Activated T-cell treated with anti-CD3 and anti-CD28 coated beads for 1 hour (primary cell): ENCODE results near the gene KRT5.

ENCODE experiments used
- DNase-seq: peaks from one replicate; pipeline ENCODE4 v3.0.0-alpha.2; 2020; ENCODE audit warnings: low read depth

KRT5 gene

DNA sequence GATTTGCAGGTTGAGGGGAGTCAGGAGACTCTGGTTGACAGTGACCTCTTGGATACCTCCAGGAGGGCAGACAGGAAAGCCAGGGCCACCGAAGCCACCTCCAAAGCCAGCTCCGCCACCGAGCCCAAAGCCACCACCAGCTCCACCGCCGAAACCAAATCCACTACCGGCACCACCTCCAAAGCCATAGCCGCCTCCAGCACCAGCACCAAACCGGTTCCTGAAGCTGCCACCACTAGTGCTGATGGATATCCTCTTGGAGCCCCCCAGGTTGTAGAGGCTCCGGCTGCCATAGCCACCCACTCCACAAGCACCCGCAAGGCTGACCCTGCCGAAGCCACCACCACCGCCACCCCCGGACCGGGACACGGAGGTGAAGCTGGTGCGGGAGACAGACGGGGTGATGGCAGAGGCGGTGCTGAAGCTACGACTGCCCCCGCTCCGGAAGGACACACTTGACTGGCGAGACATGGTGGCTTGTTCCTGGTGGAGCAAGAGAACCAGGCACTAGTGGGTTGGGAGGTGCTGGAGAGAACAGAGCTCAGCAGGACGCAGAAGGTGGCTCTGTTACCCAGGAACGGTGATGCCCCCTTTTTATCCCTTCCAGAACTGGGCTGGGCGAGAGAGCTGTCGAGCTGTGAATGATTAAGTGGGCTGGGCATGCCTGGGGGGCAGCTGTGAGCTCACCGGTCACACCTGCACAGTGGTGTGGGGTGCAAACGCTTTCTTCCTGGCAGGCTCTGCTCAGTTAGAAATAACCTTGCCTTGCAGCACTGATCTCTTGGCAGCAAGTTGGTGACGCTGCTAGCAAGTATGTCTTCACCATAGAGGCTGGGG is at the start of gene KRT5:
Gene KRT5 (minus strand): TSS at position 569 of the 837 bp plus-strand sequence. CDS start 98 bp downstream, at position 471.
- no peak for DNase-seq

DNA sequence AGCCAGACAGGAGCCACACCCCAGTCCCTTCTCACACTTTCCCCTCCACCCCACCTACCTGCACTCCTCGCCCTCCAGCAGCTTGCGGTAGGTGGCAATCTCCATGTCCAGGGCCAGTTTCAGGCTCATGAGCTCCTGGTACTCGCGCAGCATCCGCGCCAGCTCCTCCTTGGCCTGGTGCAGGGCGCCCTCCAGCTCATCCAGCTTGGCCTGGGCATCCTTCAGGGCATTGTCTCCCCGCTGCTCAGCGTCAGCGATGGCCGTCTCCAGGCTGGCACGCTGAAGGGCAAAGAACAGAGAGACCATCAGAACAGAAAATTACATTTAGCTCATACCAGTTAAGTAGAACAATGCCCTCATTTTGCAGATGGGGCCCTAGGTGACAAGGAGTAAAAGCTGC is 47.9 kb upstream of the KRT5 start:
- DNase-seq: no peak

DNA sequence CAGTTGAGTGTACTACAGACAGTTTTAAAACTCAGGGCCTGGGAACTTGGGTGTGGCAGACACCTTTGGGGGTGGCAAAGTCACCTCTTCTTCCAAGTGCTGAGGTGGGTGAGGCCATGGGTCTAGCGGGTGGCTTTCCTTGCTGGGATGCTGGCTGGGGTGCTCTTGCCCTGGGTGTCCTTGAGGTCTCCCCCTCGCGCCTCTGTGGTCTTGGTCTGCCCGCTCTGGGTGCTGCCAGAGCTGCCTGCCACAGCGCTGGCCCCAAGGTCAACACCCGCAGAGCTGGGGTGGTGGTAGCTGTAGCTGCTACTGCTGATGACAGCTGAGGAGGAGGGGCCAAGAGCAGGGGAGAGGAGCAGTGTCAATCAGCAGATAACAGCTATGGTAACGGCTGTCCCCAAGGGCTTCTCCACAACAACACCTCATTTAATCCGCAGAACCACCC is 46.7 kb upstream of the KRT5 start:
- DNase-seq: no peak

DNA sequence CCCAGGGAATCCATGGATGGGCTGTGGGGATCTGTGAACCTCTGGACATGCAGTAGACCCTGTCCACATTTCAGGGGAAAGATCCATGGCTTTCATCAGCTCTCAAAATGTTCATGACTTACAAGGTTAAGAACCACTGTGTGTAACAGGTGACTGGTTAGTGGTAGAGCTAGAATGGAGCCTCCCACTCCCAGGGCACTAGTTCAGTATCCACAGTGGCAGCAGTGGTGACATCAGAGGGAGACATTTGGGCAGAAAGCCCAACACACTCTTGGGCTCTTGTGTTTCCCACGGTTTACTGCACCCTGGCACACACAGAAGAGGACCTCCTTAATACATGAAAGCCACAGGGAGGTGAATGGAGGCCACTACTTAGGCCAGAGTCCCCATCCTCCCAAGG is 44.4 kb upstream of the KRT5 start:
- no peak for DNase-seq

DNA sequence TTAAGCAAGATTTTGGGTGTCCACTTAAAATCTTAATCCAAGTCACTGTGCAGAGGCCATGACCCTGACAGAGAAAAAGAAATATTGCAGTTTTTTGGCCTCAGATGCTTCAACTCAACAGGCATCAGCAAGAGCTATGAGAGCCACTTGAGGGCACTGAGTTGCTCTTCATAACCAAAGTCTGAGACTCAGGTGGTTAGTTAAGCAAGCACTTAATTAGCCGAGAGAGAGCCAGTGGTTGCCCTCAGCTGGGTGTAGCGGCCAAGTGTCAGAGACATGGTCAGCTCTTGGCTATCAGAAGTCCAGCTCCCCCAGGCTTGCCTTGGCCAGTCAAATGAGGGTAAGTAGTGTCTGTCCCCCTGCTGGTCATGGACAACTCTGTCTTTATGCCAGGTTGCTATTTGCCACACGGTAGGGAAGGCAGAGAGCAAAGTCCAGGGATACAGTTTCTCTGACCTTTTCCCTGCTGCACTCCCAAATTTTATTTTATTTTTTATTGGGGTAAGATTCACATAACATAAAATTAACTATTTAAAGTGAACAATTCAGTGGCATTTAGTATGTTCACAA is 41.8 kb upstream of the KRT5 start:
- no peak for DNase-seq

DNA sequence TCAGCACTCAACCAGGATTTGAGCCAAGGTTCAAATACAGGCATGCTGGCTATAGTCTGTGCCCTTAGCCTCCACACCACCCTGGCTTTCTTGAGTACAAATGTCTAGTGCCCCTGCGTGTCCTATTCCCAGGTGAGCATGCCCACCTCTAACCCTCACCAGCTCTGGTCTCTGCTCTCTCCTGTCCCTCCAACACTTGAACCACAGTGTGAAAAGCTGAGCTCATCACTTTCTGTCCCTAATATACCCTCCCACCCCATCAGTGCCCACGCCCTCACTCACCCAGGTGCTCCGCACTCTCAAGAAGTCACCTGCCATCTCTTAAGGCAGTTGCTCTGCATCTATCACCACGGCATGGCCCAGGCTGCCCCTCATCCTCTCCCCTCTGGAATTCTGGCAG is 39.8 kb upstream of the KRT5 start:
- no peak for DNase-seq

DNA sequence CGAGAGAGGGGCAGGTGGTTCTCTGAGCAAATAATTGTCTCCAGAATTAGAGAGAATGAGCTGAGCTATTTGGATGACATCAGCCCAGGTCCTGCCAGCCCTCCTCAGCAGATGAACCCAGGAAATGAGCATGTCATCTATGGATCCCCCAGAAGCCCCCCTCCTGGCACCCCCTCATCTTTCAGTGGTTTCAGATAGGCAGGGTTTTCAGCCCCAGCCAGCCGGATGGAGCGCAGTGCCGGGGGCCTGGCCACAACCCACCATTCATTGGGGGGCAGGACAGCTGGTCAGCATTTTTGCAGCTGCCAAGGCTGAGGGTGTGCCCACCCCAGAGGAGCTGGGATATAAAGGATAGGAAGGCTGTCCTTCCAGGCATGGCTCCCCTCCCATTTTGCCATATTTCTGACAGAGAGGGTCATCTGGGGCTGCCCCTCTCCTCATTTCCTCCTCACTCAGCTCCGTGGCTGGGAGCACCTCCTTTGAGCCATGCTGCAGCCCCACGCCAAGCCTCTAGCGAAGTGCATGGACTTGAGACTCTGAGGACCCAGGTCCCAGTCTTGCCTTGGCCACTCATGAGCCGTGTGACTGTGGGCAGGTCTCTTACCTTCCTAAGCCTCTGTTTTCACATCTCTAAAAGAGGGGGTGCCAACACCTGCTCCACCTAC is 38.7 kb upstream of the KRT5 start:
- no peak for DNase-seq

DNA sequence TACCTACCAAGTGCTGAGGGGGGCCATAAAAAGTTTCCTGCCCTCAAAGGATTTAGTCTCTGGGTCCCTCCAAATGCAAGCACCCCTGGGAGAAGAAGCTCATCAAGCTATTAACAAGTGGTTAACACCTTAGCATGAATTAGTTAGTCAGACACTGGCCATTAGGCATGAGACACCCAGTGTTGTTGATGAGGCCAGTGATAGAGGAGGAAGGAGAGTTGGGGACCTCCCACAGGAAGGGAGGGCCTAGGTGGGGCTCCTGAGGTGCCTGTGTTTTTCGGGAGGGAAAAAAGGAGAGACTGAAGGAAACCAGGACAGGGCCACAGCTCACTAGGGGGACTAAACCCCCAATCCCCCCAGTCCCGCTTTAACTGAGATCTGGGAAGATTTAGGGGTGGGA is 37.3 kb upstream of the KRT5 start:
- DNase-seq: no peak

DNA sequence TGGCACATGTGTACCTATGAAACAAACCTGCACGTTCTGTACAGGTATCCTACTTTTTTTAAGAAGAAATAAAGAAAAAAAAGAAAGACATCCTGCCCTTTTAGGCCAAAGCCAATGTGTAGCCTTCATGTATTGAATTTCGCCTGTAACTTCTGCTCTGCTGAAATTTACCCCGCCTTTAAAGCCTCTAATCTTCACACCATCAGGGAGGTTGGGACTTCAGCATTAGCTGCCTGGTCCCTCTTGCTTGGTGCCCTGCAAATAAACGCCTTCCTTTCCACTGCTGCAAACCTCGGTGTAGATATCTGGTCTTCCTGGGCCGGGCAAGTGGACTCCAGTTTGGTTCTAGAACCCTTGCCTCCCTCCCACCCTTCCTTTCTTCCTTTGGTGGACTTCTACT is 35.4 kb upstream of the KRT5 start:
- no peak for DNase-seq

DNA sequence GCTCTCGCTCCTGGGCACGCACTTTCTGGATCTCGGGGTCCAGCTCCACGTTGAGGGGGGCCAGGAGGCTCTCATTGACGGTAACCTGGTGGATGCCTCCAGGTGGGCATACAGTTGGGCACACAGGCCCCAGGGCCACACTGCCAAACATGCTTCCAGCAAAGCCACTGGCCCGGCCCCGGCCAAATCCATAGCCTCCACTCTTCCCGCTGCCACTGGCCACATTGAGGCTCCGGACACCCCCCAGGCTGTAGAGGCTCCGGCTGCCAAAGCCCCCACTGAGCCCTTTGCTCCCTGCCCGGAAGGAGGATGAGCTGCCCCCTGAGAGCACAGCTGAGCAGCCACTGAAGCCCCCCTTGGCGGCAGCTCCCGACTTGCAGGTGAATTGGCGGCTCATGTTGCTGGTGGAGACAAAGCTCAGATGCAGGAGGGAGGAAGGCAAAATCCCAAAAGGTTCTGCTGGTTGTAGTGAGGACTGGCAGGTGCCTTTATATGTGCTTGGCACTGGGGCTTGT is 32.5 kb upstream of the KRT5 start, which contains the start of gene KRT71:
Gene KRT71 (minus strand): TSS at position 465 of the 515 bp plus-strand sequence. CDS start 68 bp downstream, at position 397.
- no peak for DNase-seq

DNA sequence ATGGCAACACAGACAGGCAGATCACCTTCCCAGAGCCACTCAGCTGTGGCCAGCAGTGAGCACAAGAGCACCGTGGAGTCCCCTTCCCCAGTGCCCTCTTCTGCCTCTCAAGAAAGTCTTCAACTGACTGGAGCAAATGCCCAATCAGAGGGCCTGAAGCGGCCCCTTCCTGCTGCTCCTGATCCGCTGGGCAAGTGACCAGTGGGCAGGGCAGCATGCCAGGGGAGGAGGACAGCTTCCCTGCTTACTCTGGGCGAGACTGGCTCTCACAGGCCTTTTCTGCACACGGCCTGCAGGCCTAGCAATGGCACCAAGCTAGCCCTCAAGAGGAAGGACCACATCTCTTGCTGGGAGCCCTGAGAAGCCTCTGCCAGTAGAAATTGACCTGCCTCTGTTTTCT is 31.9 kb upstream of the KRT5 start:
- DNase-seq: no peak

DNA sequence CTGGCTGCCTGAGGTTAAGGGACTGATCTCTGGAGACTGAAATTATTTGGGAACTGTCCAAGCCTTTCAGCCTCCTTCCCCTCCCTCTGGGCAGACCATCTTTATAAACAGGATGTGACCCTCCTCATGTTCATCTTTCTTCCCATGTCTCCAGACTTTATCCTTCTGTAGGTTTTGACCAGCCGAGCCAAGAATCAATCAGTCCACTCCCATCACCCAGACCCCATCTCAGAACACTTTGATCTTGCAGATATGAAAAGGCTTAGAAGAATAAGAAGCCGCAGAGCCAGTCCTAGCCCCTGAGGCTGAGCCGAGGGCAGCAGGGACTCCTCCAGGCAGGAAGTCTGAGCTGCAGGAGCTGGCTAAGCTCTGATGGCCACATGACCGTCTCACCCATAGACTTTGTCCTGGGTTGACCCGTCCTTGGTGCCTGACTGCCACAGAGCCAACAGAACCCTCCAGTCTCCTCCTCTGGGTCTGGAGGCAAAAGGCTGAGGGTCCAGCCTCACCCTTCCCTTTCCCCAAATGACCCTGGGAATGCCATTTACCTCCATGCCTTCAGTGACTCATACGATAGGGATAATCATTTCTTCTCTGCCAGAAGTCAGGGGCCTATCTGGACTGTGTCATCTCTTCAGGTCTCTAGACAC is 31.1 kb upstream of the KRT5 start:
- DNase-seq: no peak

DNA sequence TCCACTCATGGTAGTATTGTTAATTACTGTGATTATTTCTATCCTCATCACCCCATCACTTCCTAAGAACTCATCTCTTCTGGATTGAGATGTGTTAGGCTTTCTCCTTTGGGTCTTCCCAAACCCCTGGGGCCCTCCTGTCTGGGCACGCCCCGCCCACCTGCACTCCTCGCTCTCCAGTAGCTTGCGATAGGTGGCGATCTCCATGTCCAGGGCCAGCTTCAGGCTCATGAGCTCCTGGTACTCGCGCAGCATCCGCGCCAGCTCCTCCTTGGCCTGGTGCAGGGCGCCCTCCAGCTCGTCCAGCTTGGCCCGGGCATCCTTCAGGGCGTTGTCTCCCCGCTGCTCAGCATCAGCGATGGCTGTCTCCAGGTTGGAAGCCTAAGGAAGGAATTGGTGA is 25.9 kb upstream of the KRT5 start:
- DNase-seq: no peak

DNA sequence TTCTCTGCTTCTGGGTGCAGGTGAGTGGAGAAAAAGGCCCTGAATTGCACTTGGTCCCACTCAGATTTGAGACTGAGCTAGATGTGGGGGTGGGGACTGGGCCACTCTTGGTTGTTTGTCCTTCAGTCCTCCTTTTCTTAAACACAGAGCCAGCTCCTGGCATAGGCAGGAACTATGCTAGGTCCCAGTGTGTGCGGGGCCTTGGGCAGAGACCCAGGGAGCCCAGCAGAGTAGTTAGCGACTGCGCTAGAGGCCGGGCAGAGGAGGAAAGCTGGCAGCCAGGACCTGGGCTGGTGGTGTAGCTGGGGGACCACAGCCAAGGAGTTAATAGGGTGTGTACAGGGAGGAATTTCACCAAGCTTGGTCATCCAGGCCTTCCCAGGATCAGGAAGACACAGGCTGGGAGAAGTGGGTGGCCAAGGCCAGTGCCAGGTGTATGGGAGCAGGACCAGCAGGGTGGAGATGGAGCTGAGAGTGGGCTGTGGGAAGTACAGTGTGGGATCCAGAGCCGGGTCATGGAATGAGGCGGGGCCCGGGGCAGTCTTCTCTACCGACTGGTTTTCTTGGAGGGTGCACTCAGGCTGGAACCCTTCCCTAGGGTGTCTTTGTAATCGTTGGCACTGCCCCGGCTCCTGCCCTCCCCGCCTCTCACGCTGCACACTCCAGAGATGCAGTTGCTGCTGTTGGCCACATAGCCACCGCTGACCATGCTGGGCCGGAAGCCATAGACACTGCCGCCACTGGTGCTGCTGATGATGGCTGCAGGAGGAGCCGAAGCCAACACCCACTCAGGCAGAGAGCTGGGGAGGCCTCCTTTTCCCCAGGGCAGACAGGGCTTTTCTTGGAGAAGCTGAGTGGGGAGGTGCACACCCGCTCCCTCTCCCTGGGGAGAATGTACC is 24.0 kb upstream of the KRT5 start:
- DNase-seq: no peak

DNA sequence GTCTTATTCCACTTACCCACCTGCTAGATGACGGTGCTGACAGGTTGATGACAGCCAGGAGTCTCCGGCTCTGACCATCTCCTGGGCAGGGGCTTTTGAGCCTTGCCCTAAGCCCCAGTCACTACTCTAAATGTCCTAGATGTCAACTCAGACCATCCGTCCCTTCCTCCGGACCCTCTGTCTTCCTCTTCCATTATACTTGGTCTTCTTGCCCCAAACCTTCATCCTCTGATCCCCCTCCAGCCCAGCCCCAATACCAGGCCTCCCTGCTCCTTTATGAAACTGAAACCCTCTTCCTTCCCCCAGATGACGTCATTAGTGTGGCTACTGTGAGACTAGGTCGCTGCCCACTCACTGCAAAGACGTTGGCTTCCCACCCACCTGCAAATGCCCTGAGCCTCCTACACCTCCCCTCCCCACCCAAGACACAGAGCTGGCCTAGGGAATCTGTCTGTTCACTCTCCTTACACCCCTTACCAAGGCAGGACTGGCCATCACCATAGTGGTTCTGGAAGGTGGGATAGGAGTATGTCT is 22.7 kb upstream of the KRT5 start:
- DNase-seq: no peak

DNA sequence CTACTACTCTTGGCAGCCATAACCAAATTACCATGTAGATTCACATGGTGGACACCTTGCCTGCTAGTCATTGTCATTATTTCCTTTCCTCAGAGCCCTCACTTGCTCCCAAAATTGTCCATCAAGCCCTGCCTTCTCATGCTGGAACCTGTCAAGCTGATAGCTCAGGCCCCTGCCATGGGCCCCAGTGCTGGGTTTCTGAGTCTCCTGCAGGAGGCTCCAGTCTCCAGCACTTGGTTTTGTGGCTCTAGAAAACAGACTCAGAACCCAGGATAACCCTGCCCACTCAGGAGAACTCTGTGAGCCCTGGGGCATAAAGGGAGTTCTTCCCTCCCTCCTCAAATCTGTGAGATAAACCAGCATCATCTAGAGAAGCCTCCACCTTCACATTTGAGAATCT is 22.0 kb upstream of the KRT5 start:
- DNase-seq: no peak

DNA sequence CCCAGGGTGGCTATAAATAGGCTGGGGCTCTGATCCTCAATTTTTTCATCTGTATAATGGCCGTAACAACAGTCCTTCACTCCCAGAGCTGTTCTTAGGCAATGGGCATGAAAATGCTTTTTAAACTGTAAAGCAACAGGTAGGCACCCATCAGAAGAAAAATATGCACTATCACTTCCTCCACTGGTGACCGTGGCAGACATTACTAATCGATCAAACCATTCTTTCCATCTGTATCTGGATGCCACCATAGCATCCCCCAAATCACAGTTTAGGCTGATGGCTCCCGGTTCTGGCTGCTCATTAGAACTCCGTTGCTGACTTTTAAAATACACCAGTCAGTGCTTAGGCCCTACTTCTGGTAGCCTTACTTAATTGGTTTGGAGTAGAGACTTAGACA is 21.5 kb upstream of the KRT5 start:
- DNase-seq: no peak

DNA sequence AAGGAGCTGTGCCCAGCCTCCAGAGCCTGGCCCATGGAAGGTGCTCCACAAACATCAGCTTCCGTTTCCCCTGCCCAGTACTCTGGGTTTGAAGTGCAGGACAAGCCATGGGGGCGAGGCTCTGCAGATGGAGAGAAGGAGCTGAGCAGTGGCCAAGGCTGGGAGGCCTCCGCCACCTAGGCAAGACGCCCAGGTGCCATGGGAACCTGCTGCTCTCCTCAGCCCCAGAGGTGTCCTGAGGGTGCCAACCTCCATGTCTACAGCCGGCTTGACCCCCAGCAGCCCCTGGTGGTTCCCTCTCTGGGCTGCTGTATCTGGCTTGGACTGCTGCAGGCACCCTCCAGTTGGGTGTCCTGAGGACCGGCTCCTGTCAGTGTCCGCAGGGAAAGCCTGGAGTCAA is 20.3 kb upstream of the KRT5 start:
- DNase-seq: no peak

DNA sequence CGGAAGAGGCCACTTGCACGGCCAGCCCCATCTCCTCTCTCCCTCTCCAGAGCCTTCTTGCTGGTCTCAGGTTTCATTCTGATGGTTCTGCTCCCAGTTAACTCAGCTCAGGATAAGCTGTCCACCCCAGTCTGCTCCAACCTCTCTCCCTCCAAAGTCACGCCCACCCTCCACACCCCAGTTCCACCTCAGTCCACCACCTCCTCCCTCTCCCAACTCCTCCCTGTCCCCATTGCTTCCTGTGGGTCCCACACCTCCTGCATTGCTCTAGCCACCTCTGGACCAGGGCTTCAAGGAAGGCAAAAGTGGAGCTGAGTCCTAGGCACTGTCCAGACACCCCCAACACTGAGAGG is 19.6 kb upstream of the KRT5 start:
- no peak for DNase-seq

DNA sequence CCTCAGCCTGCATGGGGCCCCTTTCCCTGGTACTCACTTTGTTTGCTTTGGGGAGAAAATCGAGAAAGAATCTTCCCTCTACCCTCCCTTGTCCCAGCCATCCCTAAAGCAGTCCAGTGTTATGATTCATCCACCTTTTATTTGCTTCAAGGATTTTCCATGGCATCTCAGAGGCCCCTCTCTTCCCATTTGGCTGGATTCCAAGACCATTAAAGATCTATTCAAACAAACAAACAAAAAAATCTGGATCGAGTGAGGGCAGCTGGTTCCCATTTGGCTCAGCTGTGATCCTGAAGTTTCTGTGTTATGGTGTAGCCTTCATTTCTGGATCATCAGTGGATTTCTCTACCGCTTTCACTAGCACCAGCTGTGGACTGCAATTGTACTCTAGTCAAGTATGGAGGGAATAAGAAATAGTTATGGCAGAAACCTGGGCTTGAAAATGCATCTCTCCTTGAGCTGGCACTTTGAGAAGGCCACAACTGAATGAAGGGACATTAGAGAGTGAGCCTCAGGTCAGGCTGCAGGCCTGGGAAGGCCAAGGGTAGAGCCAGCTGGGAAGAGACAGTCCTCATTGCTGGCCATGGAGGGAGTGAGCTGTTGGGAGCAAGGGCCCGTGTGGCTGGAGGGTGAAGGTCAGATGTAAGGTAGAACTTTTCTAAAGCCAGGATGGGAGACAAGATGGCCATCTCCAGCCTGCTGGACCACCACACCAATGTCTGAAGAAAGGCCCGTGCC is 19.1 kb upstream of the KRT5 start:
- no peak for DNase-seq

DNA sequence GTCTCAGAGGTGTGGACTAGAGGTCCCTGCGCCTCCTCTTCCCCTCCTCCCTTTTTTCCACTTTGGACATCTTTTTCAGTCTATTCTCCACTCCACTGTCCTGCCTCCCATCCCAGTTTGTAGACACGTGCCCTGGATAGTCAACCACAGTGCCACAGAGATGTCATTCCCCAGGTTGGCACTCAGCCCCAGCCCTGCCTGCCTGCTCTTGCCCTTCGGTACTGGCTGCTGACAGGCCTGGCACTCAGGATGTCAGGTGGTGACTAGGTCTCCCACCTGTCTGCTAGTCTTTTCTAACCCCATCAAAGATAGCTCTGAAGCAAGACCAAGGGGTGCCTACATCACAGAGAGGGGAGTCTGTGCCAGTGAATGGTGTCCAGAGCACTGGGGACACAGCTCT is 16.9 kb upstream of the KRT5 start:
- DNase-seq: no peak
